ENCODE measurements around the gene MAPKAPK3. TPM values are rescaled to one million over a fixed set of nuclear protein-coding genes. Genes with fewer than 3 reads are reported as not detected.
A peak's percentile ranks its signal among the peaks of the same experiment; 100 is the strongest.

MAPKAPK3 gene
- total and polyA plus RNA-seq, 2 experiments from 2014 or later = 77.3 to 94.7 TPM

DNA sequence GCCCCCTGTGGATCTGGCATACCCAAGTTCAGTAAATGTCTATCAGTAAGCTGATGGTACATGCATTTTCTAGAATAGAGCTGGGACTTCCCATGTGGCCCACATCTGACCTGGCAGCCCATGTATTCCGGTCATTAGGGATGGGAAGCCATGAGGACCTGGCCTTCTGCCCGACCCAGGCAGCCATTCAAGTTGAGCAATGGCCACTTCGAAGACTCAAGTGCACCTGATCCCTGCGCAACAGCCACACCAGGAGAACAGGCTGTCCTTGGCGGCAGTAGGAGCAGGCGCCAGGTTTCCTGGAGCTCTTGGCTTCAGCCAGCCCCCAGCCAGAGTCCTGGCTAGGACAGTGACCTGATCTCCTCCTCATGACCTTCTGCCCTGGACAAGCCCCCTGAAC lies 33.1 kb upstream of the MAPKAPK3 start:
- Histone ChIP-seq H3K27me3 (no peaks in the 10 kb centered on the region), H3K4me3 (no peak overlapping the region), H3K27ac (no peak overlapping the region), H3K9me3 (ENCODE audit: low read depth) (no peaks in the 10 kb centered on the region), H3K36me3 (peaks cover 2% of the 10 kb centered on the region), H3K4me1 (ENCODE audit: low read depth) (no peaks in the 10 kb centered on the region)
- TF ChIP-seq, protein P1, sequence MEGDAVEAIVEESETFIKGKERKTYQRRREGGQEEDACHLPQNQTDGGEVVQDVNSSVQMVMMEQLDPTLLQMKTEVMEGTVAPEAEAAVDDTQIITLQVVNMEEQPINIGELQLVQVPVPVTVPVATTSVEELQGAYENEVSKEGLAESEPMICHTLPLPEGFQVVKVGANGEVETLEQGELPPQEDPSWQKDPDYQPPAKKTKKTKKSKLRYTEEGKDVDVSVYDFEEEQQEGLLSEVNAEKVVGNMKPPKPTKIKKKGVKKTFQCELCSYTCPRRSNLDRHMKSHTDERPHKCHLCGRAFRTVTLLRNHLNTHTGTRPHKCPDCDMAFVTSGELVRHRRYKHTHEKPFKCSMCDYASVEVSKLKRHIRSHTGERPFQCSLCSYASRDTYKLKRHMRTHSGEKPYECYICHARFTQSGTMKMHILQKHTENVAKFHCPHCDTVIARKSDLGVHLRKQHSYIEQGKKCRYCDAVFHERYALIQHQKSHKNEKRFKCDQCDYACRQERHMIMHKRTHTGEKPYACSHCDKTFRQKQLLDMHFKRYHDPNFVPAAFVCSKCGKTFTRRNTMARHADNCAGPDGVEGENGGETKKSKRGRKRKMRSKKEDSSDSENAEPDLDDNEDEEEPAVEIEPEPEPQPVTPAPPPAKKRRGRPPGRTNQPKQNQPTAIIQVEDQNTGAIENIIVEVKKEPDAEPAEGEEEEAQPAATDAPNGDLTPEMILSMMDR (IDR thresholded peaks at IDR 0.05; ENCODE audit: low read depth, low read length) = no peak
- DNase-seq (ENCODE audit: low read depth in 1 of 2, low spot score in 1 of 2) = no peak

DNA sequence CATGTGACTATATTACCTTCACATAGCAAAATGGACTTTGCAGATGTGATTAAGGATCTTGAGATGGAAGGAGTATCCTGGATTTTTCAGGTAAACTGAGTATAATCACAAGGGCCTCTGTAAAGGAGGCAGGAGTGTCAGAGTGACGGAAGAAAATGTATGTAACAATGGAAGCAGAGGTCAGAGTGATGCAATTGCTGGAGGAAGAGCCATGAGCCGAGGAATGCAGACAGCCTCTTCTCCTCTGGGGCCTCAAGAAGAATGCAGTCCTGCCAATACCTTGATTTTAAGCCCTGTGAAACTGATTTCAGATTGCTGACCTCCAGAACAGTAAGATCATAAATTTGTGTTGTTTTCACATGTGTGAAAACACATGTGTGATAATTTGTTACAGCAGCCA lies 32.6 kb upstream of the MAPKAPK3 start:
- H3K27me3 ChIP-seq = no peaks in the 10 kb centered on the region
- DNase-seq (ENCODE audit: low read depth in 1 of 2, low spot score in 1 of 2) = peak in 1 of 2 donors; percentile 69
- peaks cover 2% of the 10 kb centered on the region for H3K36me3 ChIP-seq
- no peaks in the 10 kb centered on the region for H3K9me3 ChIP-seq (ENCODE audit: low read depth)
- TF ChIP-seq, protein P1 (IDR thresholded peaks at IDR 0.05; ENCODE audit: low read depth, low read length) = no peak
- H3K4me3 ChIP-seq = no peak overlapping the region
- H3K27ac ChIP-seq = no peak overlapping the region
- no peaks in the 10 kb centered on the region for H3K4me1 ChIP-seq (ENCODE audit: low read depth)

DNA sequence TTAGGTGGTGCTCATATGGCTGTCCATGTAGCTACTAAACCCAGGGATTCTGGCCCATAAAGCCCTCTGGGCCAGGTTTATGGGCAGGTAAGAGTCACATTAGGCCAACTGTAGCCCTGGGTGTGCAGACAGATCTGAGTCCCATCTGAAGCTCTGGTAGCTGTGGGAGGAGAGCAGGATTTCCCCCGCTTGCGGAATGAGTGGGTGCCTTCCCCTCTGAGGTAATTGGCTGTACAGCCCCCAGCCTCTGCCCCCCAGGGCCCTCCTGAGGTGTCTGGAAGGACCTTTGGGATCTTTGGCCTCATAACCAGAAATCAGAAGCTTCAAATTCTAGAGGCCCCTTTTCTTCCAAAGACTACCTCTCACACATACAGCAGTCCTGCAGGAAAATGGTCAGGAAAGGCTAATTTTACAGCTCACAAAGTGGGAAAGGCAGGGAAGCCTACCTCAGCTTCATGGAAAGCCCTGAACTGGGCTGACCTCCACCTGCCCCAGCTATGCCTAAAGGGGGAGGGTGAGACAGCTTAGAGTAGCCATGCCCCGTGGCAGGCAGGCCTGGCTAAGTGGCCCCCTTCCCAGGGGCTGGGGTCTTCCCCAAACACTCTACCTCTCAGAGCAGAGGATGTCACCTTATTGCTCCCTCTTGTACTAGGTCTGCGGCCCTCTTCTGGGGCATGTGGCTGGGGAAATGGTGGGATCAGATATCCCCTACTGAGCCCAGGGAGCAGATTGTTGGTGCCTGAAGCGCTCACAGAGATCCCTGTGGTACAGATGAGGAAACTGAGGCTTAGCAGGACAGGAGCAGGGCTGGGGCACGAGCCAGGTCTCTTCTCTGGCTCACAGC lies 30.8 kb upstream of the MAPKAPK3 start:
- TF ChIP-seq, protein P1 (IDR thresholded peaks at IDR 0.05; ENCODE audit: low read depth, low read length) = no peak
- no peak overlapping the region for H3K27ac ChIP-seq
- H3K4me3 ChIP-seq = no peak overlapping the region
- no peak for DNase-seq (ENCODE audit: low read depth in 1 of 2, low spot score in 1 of 2)
- no peaks in the 10 kb centered on the region for H3K4me1 ChIP-seq (ENCODE audit: low read depth)
- H3K27me3 ChIP-seq = no peaks in the 10 kb centered on the region
- peaks cover 2% of the 10 kb centered on the region for H3K36me3 ChIP-seq
- H3K9me3 ChIP-seq (ENCODE audit: low read depth) = no peaks in the 10 kb centered on the region

DNA sequence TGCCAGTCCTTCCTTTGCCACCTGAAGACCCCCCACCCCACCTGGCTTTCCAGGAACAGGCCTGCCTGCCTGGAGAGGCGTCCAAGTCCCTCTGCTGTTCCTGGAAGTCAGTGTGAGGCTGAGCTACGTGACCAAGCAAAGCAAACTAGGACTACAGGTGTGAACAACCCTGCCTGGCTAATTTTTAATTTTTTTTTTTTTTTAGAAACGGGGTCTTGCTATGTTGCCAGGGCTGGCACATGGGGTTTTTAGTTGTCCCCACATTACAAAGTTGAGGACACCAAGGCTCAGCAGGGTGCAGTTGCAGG lies 30.2 kb upstream of the MAPKAPK3 start:
- TF ChIP-seq, protein P1 (IDR thresholded peaks at IDR 0.05; ENCODE audit: low read depth, low read length) = no peak
- H3K27ac ChIP-seq = no peak overlapping the region
- H3K9me3 ChIP-seq (ENCODE audit: low read depth) = no peaks in the 10 kb centered on the region
- DNase-seq (ENCODE audit: low read depth in 1 of 2, low spot score in 1 of 2) = no peak
- H3K27me3 ChIP-seq = no peaks in the 10 kb centered on the region
- H3K4me3 ChIP-seq = no peak overlapping the region
- H3K36me3 ChIP-seq = peaks cover 2% of the 10 kb centered on the region
- no peaks in the 10 kb centered on the region for H3K4me1 ChIP-seq (ENCODE audit: low read depth)

DNA sequence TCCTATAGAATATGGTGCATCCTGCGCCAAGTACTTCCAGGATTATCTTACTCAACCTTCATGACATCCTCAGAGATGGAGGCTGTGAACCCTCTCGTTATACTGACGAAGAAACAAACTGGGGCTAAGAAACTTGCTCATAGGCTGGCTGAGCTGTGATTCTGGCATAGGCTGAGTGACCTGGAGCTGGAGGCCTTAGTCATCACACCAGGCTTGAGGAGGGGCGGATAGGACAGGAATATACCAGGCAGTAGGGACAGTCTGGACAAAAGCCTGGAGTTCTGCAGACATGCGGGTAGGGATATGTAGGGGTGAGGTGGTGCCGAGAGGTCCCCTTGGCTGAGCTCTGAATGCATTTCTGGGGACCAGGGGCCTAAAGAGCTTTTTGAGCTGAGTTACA lies 29.6 kb upstream of the MAPKAPK3 start:
- Histone ChIP-seq H3K36me3 (peaks cover 2% of the 10 kb centered on the region), H3K9me3 (ENCODE audit: low read depth) (no peaks in the 10 kb centered on the region), H3K27me3 (no peaks in the 10 kb centered on the region), H3K4me1 (ENCODE audit: low read depth) (no peaks in the 10 kb centered on the region), H3K27ac (no peak overlapping the region), H3K4me3 (no peak overlapping the region)
- no peak for DNase-seq (ENCODE audit: low read depth in 1 of 2, low spot score in 1 of 2)
- TF ChIP-seq, protein P1 (IDR thresholded peaks at IDR 0.05; ENCODE audit: low read depth, low read length) = no peak
